NCI-H2107 treated with DMSO at 0.1 percent for 48 hours (cell line): Measurements from ENCODE around the gene HCFC1.
A peak's percentile ranks its signal among the peaks of the same experiment; 100 is the strongest.
"Not testable (repeated sequence)": the region's sequence is repeated elsewhere in the genome, so short reads cannot be mapped to it uniquely, and the experiment has no call there.

ENCODE experiments used
- DNase-seq: peaks from one replicate; lab custom pipeline; 2025; ENCODE audit not compliant: unreplicated experiment; lab: John Stamatoyannopoulos, UW

HCFC1 gene

DNA sequence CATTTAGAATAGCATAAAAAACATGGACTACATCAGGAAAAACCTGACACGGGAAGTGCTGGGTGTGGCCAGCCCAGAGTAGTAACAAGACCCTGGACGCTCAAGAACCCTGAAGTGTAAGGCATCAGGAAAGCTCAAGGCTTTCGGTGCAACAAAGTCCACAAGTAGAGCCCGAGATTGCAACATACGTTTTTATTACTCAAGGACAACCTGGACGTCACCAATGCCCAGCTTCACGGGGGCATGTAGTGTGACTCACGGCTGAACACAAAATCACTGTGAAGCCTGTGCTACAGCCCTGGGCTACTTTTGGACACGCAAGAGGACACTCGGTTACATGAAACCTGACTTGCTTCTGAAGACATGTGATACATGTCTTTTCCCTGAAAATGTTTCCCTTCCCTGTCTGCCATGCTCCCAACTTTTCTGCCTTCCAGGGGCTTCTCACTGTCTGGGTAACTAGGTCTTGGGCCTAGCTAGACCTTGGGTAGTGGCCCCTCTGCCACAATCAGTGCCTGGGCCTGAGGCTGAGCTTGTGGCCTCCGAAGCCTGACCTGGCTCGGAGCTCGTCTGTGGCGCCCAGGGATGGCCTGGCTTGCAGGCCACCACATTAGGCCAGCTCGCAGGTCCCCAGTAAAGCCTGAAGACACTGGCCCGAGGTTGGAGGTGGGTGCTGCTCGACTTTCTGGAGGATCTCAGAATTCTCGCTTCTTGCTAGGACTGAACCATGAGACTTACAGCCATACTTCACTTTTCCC, 38.9 kb upstream of the HCFC1 start:
- no peak for DNase-seq

DNA sequence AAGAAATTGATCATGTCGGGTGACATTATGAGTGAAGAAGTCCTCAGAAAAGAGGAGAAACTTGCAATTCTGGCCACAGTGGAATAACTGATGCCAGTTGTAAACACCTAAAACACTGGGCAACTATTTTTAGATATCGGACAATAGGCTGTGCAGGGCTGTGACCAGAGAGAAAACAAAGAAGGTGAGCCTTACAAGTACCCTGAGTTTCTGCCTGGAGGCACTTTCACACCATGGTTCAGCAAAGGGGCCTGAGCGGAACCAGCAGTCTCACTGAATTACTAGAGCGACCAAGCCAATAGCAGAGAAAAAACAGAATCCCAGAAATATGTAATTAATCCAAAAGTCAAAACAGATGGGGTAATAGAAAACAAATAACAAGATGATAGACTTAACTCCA, 36.9 kb upstream of the HCFC1 start:
- no peak for DNase-seq

DNA sequence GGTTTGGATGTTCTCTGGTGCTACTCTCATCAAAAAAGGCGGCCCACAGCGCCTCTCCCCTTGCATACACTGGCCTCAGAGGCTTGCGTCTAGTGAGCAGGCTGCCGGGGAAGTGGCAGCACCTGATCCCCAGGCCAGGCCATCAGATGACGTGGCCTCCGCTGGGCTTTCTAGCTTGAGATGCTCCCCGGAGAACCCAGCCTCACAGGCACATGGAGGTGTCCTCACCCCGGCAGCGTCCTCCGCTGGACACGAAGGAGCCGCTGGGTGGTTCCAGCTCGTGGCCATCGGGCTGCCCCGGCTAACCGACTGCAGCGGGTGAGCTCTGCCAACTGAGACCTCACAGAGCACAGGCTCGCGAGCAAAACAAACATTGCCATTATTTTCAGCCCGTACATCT, 35.3 kb upstream of the HCFC1 start:
- DNase-seq = no peak

DNA sequence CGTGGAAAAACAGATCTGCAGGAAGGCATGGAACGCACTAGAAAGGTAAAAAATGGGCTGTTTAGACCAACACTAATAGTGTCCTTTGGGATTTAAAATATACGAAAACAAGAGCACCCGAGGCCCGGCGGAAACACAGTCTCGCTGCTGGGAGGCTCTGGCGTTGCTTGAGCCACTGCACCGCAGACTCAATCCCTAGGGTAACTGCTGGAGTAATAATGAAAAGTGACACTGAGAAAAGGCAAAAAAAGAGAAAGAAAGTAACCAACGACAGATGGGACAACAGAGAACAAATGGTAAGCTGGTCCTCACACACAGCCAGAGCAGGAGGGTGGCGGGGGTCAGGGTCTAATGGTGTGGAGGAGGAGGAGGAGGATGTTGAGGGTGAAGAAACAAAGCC, 32.7 kb upstream of the HCFC1 start:
- no peak for DNase-seq

DNA sequence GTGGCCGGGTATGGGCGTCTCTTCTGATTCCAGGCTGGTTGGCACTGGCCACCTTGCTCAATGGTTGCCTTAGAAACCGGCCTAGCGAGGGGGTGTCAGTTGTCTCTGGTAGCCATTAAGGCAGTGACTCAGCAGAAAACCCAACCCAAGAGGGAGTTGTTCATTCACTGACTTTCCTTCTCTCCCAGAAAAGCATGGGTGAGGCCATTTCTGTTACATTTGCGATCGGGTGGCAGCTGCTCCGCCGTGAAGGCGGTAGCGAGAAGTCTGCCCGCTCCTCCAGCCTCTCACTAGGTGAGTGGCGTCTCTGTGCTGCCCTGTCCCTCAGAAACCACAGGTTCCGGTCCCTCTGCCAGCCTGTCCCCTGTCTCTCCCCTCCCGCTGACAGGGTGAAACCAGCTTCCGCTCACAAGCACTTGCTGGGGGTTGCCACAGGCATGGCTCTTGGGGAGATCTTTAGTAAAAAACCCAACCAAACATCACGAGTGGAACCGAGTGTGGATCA, 30.6 kb upstream of the HCFC1 start:
- DNase-seq = peak; percentile 84

DNA sequence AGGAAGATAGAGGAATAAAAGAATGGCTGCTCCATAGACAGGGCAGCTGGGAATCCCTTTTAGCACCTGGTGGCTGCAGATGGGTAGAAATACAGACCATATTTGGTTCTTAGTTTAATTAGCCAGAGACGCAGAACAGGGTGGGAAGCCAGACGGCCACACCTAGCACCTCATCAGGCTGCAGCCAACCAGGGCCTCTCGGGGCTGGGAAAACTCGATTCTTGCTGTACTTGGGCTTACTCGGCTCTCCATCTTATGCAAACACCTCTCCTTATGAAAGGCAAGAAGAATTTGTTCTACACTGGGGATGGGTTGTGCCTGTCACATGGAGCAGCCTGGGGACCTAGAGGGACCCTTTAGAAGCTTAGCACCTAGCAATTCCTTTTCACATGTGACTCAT, 28.4 kb upstream of the HCFC1 start:
- DNase-seq = peak; percentile 14

DNA sequence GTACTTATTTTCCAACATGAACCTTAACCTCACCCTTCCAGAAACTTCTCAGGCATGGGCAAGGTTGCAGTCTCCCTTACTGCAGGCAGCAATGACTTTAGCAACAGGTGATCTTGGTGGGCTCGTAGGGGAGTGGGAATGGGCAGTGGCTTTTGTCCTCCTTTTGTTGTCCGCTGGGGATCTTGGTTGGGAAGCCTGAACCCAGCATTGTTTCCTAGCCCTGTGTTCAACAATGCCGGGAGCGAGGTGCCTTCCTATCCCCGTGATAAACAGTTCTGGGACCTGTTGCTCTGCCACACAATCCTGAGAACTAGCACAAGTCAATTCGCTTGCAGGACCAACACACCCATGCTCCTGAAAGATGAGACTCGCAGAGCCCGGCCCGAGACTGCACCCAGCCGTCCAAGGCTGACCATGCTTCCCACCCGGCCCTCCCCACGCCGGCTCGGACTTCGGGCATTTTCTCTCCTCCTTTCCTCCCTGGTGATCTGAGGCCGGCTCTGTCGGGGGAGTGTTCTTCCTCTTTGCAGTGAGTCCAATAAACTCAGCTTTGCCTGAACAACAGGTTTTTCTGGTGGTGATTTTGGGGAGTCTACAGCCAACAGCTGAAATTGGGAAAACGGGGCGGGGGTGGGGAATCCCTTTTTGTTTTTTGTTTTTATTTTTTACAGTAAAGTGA, 27.9 kb upstream of the HCFC1 start:
- DNase-seq = no peak

DNA sequence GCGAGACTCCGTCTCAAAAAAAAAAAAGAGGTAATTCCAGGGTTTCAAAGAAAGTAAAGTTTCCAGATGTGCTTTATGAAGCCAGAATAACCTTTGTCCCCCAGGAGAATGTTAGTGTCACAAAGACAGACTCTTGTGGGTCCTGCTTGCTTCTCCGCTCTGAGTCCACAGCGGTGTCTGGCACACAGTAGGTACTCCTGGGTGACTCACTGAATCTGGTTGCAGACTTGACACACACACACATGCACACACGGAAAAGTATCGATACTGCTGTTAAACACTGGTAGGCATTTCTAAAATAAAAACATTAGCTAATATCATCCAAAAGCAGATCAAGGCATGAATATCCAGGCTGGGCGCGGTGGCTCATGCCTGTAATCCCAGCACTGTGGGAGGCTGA, 23.9 kb upstream of the HCFC1 start:
- no peak for DNase-seq

DNA sequence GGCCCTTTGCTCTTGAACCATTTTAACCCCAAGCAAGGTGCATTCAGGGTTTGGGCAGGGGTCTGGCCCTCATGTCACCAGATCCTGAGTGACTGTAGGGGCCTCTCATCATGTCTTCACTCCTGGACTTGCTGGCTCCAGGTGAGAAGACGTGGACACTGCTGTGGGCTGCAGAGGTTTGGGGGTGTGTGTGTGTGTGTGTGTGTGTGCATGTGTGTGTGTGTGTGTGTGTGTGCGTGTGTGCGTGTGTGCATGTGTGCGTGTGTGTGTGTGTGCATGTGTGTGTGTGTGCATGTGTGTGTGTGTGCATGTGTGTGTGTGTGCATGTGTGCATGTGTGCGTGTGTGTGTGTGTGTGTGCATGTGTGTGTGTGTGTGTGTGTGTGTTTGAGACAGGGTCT, 22.8 kb upstream of the HCFC1 start:
- DNase-seq = not testable (repeated sequence)

DNA sequence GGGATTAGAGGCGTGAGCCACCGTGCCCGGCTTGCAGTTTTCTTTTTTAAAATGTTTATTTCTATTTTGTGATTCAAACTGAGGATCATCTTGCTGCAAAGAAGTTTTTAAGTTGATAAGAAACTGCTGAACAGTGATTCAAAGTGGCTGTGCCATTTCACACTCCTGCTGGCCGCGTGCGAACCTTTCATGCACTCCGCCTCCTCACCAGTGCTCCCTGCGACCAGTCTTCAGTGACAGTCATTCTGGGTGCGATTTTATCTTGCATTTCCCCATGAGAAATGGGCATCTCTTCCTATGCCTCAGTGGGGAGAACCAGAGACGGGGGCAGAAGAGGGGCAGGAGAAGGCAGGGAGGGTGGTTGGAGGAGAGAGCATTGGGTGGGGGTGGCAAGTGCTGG, 22.4 kb upstream of the HCFC1 start:
- DNase-seq = no peak

DNA sequence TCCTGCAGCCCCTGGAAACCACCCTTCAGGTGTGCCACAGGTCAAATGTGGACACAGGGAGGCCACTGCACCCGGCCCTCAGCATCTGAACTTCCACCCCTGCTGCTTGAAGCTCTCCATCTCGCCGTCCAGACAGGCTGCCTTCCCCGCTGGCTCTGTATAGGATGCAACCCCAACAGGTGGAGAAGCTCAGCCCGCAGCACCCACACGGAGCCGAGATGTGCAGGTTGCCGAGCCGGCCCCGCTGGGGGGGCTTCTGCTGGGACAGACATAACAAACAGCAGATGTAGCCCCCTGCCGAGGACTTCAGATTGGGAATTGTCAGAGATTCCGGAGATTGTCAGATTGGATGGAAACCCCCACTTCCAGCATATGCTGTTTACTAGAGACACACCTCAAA, 21.5 kb upstream of the HCFC1 start:
- no peak for DNase-seq

DNA sequence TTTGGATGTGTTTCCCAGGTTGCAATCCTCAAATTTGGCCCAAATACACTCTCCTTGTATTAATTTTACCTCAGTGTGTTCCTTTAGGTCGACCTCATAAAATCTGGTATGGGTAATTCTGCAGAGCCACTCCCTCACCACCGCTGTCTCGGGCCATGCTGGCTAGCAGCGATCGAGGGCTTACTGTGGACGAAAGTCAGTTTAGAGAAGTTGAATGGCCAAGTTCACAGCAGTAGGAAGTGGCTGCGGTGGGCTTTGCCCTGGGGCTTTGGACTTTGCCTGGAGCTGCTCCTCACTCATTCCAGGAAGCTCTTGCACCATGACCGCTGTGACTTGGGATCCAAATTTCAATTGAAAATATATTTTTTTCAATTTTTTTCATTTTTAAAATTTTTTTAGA, 20.6 kb upstream of the HCFC1 start:
- no peak for DNase-seq

DNA sequence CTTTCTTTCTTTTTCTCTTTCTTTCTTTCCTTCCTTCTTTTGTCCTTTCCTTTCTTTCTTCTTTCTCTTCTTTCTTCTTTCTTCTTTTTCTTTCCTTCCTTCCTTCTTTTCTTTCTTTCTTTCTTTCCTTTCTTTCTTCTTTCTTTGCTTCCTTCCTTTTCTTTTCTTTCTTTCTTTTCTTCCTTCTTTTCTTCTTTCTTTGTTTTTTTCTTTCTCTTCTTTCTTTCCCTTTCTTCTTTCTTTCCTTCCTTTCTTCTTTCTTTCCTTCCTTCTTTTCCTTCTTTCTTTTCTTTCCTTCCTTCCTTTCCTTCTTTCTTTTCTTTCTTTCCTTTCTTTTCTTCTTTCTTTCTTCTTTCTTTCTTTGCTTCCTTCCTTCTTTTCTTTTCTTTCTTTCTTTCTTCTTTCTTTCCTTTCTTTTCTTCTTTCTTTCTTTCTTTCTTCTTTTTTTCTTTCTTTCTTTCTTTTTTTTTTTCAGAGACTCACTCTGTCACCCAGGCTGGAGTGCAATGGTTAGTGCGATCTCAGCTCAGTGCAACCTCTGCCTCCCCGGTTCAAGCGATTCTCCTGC, 19.5 kb upstream of the HCFC1 start:
- no peak for DNase-seq

DNA sequence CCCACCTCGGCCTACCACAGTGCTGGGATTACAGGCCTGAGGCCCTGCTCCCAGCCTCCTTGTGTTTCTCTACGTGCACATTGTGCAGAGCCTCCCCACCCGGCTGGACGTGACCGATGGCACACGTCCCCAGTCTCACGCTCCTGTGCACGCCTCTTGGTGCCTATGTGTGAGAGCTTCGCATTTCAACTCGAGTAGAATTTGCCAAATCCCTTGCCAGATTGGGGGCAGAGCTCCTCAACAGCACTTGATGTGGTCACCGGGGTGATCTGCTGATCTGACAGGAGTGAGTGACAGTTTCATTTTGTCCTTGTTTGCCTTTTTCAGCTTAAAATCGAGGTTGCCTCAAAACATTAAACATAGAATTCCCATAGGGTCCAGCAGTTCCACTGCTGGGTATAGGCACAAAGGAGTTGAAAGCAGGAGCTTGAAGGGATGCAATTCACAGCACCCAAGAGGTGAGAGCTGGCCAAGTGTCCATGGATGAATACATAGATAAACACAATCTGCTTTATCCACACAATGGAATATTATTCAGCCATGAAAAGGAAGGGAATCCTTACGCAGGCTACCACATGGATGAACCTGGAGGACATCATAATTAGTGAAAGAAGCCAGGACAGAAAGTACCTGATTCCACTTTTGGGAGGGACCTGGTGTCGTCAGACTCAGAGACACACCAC, 18.5 kb upstream of the HCFC1 start:
- no peak for DNase-seq

DNA sequence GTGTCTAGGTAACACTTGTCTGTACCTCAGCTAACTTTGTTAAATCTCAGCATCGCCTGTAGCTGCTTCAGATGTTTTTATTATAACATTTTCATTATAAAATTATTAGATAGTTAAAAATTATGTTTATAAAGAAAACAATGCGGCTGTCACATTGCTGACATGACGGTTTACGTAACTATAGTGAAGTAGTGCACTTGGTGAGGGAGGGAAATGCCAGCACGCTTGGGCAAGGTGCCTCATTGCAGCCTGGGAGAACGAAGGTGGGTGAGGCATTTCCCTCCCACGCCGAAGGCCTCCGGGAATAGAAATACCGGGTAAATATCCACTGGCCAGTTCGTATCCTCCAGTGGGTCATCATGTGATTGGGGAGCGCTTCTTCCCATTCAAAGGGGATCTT, 16.9 kb upstream of the HCFC1 start:
- no peak for DNase-seq

DNA sequence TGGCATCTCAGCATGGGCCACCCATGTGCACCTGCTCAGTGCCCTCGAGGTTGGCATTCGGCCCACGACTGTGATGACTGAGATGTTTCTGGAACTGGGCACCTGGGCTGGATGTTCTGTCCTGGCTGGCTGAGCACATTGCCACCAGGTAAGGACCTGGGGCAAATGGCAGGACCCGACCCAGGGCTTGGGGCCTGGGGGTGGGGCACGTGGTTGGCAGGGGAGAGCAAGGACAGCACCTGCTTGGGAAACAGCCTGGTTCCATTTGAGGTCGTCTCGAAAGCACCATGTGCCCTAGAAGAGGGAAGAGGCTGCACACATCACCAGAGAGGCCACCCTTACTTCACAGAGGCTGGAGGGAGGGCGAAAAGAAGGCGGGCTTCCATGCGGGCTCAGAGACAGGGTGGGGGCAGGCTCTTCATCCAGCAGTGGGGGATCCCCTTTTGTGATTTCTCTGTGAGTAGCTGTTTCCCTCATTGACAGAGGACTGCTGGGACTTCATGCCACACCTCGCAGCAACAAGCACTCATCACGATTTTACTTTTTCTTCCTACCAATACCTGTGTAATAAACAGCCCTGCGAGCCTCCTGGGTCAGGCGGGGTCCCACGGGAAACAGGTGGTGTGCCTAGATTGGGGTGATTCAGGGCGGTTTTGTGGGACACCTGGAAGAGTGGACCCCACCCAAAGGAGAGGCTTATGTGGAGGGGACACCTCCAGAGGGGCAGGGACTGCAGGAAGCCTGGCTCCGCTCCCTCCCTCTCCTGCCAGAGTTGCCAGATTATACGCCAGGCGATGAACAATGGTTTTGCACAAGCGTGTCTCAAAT, 12.9 kb upstream of the HCFC1 start:
- no peak for DNase-seq

DNA sequence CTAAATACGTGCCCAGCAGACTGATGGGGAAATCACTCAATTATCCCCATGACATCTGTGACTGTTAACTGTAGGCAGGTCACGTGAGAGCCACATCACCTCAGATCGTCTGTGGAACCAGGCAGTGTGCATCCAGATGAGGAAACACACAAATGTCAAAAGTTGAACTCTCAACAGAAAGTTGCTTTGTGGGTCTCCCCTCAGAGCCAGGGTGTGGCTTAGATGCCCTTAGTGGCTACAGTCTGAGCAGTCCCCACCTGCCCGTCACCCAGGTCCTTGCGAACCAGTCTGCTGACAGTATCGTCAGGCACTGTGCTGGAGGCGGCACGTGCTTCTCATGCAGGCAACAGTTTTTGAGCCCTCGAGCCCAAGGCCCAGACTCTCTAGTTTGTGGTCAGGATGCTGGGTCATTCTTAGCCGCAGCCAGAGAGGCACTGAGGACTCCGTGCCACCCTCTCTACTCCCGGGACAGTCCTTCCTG, 11.7 kb upstream of the HCFC1 start:
- DNase-seq = no peak

DNA sequence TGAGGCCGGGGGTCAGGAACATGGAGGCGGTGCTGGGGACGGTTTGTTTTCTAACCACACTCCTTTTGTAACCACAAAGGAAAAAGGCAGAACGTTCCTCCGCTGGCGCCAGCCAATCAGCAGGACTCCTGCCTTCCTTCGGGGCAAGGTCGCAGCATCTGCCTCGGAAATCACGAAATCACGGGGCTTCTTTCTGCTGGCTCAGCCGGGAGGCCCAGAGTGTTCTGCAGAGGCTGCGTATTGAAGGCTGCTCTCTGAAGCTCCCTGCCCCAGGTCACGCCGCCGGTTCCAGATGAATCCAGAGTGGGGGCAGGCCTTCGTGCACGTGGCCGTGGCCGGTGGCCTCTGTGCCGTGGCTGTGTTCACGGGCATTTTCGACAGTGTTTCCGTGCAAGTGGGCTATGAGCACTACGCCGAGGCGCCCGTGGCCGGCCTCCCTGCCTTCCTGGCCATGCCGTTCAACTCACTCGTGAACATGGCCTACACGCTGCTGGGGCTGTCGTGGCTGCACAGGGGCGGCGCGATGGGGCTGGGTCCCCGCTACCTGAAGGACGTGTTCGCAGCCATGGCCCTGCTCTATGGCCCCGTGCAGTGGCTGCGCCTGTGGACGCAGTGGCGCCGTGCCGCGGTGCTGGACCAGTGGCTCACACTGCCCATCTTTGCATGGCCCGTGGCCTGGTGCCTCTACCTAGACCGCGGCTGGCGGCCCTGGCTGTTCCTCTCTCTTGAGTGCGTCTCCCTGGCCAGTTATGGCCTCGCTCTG, 10.3 kb upstream of the HCFC1 start:
- no peak for DNase-seq

DNA sequence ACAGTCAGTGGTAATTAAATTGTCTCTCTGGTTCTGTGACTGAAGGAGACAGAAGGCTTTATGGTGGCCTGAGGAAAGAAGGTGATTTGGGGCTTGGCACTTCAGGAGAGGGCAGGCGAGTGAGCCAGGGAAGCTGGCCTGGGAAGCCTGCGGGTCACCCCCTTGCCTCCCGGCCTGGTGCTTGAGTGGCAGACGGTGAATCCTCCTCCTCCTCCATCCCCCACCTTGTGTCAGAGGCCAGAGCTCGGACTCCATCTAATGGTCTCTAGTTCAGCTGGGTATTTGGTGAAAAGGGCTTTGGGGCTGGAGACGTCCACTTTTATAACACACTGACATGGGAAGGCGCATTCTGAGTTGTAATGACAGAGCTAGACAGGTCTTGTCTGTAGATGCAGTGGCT, 9.6 kb upstream of the HCFC1 start:
- no peak for DNase-seq

DNA sequence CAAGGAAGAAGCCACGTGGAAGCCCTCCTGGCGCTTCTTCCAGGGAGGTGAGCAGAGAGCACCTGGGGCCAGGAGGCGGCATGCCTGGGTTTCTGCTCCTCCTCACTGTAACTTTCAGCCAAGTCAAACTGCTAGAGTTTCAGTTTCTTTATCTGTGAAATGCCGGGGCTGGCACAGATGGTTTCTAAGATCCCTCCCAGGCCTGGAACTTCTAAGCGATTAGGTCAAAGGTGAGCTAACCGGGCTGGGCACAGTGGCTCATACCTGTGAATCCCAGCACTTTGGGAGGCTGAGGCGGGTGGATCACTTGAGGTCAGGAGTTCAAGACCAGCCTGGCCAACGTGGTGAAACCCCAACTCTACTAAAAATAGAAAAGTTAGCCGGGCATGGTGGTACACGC, 8.8 kb upstream of the HCFC1 start:
- DNase-seq = not testable (repeated sequence)
